Tibial nerve (tissue), 3 donors: ENCODE data around the gene ZNF557.

Experiments
- POLR2A ChIP-seq, 2 donors: fragments of 450-650 bp; IDR thresholded peaks; one replicate each; pipeline ENCODE4 v1.6.1; 2017; ENCODE audit warnings: antibody characterized with exemption in 2 of 2, mild to moderate bottlenecking in 2 of 2, moderate library complexity in 2 of 2
- TF ChIP-seq, protein P1 (sequence below), 5 experiments: fragments of 200-600 bp in 3 of 5; fragments of 450-650 bp in 2 of 5; sonication (generic) in 3 of 5; IDR thresholded peaks; one replicate each; pipeline ENCODE4 v1.5.1; 2016 to 2019; ENCODE audit warnings: antibody characterized with exemption in 5 of 5, mild to moderate bottlenecking in 3 of 5, moderate library complexity in 2 of 5

DNA sequence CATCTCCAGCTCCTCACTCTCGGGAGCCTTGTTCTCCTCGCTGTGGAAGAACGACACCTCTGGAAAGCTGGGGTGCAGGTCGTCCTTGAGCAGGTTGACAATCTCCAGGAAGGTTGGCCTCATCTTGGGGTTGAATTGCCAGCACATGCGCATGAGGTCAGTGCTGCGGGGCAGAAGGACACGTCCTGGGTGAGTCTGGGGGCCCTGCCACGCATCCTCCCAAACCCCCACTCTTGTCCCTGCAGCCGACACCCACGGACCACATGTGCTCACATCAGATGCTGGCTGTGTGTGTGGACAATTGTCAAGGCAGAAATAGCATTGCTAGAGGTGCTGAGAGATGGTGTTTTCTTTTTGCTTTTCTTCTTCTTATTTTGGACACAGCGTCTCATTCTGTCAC is 47.7 kb downstream of the ZNF557 start:
- TF ChIP-seq POLR2A (IDR thresholded peaks at IDR 0.05), result no peak
- TF ChIP-seq, protein P1, sequence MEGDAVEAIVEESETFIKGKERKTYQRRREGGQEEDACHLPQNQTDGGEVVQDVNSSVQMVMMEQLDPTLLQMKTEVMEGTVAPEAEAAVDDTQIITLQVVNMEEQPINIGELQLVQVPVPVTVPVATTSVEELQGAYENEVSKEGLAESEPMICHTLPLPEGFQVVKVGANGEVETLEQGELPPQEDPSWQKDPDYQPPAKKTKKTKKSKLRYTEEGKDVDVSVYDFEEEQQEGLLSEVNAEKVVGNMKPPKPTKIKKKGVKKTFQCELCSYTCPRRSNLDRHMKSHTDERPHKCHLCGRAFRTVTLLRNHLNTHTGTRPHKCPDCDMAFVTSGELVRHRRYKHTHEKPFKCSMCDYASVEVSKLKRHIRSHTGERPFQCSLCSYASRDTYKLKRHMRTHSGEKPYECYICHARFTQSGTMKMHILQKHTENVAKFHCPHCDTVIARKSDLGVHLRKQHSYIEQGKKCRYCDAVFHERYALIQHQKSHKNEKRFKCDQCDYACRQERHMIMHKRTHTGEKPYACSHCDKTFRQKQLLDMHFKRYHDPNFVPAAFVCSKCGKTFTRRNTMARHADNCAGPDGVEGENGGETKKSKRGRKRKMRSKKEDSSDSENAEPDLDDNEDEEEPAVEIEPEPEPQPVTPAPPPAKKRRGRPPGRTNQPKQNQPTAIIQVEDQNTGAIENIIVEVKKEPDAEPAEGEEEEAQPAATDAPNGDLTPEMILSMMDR (IDR thresholded peaks at IDR 0.05), result no peak
